ENCODE measurements around the gene MAMDC4. TPM values are rescaled to one million over a fixed set of nuclear protein-coding genes. Genes with fewer than 3 reads are reported as not detected.
"Not testable (repeated sequence)": the region's sequence is repeated elsewhere in the genome, so short reads cannot be mapped to it uniquely, and the experiment has no call there.

Gene MAMDC4
- total RNA-seq (2014; rRNA removed; shearing (Covaris generic)) = 5.5 and 7.4 TPM in 2 replicates
- 1.3 and 1.5 TPM in 2 replicates for polyA plus RNA-seq (2015; cell fraction: cytosol; rRNA removed)
- polyA plus RNA-seq (2015; cell fraction: nucleus; rRNA removed) = 50.1 and 50.4 TPM in 2 replicates

DNA sequence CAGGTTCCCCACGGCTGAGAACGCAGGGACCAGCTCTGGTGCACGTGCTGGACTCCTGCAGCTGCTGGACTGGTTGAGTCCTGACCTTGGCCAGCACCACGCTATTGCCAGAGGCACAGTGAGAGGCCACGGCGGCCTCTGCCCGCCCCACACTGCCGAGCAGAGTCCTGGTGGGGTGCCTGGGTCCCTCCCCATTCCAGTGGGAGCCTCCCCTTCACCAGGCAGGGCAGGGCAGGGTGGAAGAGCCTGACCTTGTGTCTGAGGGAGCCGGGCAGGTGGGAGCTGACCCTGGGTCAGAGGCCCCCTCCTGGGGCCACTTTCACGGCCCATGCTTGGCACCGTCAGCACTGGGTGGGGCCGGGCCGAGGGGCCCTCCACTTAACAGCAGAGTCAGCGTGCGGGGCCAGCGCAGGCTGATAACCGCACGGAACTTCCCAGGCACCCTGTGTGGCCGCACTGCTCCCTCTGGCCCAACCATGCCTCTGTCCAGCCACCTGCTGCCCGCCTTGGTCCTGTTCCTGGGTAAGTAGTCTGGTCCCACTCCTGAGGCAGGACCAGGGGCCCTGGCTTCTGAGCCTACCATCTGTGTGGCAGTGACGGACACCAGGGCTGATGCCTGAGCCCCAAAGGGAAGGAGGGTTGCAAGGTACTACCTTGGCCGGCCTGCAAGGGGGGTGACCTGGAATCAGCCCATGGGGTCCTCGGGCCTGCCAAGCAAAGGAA lies at the start of gene MAMDC4:
TSS of gene MAMDC4 (plus strand) at position 406 of the 723 bp plus-strand sequence. CDS start at position 477, 71 bp downstream.
- no peak for DNase-seq (ENCODE audit: low read depth)

DNA sequence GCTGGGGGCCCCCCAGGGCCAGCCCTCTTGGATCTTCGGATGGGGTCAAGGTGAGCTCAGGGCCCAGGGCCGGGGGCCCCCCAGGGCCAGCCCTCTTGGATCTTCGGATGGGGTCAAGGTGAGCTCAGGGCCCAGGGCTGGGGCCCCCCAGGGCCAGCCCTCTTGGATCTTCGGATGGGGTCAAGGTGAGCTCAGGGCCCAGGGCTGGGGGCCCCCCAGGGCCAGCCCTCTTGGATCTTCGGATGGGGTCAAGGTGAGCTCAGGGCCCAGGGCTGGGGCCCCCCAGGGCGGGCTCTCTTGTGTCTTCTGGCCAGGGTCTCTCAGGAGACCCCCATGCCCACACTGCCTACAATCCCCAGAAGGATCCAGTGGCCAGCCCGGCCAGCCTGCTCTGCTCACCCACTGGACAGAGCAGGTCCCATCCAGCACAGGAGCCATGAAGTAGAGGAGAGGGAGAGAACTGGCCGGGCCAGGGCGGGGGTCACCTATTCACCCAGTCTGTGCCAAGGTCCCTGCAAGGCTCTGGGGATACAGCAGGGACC lies 49.1 kb upstream of the MAMDC4 start:
- not testable (repeated sequence) for DNase-seq (ENCODE audit: low read depth)

DNA sequence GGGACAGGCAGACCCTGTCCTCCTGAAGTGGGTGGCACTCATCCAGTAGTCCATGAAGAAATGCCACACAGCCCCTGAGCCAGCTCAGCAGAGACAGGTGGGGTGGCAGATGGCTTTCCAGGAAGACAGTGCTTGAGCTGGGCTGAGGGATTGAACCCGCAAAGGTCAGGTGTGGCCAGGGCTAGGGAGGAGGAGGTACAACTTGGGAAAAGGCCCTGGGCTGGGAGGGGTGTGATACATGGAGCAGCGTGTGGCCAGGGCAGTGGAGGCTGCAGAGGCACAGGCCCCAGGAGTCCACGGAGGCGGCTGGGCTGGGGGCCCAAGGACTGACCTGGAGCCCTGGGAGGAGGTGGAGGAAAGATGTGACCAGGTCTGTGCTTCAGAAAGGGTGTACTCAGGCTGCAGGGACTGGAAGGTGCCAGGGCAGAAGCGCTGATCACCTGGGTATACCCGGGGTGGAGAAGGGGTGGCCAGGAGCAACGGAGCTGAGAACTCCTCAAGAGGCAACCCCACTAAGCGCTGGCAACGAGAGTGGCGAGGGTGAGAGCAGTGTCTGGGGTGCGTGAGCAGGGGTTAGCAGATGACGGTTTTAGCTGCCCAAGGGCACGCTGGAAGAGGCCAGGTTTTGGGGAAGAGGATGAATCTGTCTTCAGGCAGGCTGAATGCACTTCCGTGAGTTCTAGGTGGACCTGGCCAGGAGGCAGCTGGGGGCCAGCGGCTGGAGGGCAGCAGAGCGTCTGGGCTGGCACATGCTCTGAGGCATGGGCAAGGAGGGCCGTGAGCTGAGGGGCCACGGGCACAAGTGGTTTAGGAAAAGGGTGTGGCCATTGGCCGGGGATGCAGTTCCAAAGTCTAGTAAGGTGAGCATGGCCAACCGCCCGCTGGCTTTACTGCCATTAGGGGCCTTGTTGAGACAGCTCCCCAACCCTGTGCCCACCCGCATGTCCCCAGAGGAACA lies 48.3 kb upstream of the MAMDC4 start:
- DNase-seq (ENCODE audit: low read depth) = no peak

DNA sequence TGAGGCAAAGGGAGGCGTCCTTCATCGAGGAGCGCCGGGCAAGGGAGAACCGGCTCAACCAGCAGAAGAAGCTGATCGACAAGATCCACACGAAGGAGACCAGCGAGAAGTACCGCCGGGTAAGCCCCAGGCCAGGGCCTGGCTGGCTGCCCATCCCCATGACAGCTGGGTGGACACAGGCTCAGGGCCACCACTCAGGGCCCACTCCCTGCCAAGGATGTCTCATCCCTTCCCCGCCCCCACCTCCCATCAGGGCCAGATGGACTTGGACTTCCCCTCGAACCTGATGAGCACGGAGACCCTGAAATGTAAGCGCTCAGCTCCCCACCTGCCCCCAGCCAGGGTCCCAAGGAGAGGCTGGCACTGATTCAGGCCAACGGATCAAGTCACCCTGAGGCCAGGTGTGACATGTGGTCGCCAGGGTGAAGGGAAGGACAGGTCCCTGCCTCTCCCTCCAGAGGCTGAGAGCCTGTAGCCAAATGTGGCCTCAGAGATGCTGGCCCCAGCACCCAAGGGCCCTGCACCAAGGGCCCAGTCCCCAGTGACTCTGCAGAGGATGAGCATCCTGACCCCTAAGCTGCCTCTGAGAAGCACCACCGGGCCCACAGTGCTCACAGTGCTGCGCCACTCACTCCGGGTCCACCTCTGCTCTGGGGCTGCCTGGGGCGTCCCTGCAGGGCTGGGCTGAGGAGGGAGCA lies 47.5 kb upstream of the MAMDC4 start:
- DNase-seq (ENCODE audit: low read depth) = no peak

GRCh38 chr9:136805207-136805740 lies 46.9 kb upstream of the MAMDC4 start:
- DNase-seq (ENCODE audit: low read depth) = no peak

DNA sequence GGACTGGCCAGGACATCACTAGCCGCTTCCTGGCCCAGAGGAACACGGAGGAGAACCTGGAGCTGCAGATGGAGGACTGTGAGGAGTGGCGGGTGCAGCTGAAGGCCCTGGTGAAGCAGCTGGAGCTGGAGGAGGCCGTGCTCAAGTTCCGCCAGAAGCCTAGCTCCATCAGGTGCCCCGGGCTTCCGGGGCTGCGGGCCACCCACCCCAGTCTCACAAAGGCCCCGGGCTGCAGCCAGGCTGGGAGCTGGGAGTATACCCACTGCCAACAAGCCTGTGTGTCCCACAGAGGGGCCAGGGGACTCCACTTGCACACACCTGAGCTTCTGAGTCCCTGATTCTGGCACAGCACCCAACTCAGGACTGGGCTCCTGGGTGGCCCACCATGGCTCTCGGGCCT lies 46.1 kb upstream of the MAMDC4 start:
- DNase-seq (ENCODE audit: low read depth) = no peak

DNA sequence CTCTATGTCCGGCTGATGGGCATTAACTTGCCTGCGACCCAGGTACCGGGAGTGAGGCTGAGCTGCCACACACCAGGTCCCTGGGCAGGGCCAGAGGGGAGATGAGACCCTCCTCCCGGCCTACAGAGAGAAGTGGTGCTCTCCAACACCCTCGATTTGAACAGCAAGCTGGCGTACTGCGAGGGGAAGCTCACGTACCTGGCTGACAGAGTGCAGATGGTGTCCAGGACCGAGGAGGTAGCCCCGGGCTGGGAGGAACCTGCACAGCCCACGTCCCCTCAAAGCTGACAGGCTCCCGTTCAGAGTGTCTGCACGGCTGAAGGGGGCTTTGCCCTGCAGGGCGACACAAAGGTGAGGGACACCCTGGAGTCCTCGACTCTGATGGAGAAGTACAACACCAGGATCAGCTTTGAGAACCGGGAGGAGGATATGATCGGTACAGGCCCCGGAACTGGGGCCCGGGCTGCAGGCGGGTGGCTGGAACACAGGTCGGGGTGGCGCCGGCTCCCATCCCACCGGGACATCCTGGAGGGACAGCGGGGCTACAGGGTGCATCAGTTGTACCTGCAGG lies 45.4 kb upstream of the MAMDC4 start:
- no peak for DNase-seq (ENCODE audit: low read depth)

- peak; percentile 55 for DNase-seq (ENCODE audit: low read depth)
Measured at GRCh38 chr9:136807281-136808074, 44.7 kb upstream of the MAMDC4 start, which contains the start of gene RABL6. Gene RABL6 (plus strand): TSS chr9:136807948. CDS start chr9:136808197, 249 bp downstream.

GRCh38 chr9:136808075-136808805 lies 43.9 kb upstream of the MAMDC4 start:
- no peak for DNase-seq (ENCODE audit: low read depth)

- no peak for DNase-seq (ENCODE audit: low read depth)
Measured at GRCh38 chr9:136808806-136809158, 43.4 kb upstream of the MAMDC4 start.

DNA sequence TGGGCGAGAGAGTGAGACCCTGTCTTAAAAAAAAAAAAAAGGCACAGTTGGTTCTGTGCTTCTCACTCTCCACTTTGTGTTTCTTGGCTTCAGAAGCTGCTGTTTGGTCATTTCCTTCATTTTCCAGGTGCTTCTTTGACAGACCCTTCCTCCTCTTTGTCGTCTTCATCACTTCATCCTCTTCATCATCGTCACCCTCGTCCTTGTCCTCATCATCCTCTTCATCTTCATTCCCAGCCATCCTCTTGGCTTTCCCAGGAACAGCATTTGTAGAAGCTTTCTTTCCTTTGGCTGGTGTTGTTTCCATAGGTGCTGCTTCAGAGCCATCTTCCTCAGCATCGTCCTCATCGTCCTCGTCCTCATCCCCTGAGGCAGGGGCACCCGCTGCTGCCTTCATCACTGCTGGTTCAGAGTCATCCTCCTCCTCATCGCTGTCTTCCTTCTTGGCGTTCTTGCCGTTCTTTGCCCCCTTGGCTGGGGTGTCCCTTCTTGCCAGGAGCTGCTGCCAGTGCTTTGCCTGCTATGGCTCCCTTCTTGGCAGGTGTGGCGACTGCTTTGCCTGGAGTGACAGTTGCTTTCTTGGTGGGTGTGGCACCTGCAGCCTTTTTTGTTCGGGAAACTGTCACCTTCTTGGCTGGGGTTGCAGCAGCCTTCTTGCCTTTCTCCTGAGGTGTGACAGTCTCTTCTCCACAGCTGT lies 37.3 kb upstream of the MAMDC4 start:
- no peak for DNase-seq (ENCODE audit: low read depth)

DNA sequence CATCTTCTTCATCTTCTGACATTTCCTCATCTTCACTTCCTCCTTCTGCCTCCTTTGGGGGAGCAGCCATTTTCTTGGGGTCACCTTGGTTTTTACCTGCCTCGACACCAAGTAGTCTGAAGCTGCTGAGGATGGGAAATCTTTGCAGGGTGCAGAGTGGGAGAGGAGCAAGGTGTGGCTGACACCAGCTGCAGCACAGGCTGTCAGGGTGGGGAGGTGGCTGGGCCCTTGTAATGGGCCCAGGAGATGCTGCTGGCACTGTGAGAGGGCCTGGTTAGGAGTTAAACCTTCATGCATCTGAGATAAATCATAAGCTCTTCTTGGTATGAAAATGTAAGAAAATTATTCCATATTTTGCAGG lies 36.7 kb upstream of the MAMDC4 start:
- no peak for DNase-seq (ENCODE audit: low read depth)

DNA sequence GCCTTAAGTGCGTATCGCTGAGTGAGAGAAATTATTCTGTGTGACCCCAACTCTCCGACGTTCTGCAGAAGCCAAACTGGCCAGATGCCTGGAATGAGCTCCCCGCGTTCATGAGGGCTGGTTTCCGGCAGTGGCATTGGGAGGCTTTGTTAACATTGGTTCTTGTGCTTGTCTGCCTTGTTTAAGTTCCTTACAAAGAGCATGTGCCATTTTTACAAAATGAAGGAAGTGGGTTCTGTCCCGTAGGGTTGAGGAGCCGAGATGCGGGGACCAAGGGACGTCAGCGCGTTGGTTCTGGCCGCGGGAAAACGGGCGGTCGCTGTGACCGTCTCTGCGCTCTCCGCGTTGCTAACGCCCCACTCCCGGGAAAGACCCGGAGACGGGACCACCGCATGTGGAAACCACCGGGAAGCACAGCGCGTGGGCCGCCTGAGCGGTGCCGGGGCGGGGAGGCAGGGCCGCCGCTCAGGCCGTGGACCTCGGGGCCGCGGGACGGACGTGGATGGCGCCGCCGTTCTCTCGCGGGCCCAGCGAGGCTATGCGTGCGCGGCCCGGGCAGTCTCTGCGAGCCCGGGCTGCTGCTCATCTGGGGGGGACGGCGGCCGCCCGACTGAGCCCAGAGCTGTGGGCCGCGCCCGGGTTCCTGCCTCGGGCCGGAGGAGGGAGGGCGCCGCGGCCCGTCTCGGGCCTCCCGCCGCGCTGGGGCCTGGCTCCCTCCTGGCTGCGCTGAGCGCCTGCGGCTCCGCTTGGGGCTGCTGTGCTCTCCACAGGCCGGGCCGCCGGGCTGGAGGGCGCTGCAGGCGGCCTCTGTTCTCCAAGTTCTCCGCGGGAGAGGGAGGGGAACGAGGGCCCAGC lies 30.9 kb upstream of the MAMDC4 start:
- DNase-seq (ENCODE audit: low read depth) = no peak

- DNase-seq (ENCODE audit: low read depth) = no peak
Measured at GRCh38 chr9:136821826-136822544, 30.2 kb upstream of the MAMDC4 start.

DNA sequence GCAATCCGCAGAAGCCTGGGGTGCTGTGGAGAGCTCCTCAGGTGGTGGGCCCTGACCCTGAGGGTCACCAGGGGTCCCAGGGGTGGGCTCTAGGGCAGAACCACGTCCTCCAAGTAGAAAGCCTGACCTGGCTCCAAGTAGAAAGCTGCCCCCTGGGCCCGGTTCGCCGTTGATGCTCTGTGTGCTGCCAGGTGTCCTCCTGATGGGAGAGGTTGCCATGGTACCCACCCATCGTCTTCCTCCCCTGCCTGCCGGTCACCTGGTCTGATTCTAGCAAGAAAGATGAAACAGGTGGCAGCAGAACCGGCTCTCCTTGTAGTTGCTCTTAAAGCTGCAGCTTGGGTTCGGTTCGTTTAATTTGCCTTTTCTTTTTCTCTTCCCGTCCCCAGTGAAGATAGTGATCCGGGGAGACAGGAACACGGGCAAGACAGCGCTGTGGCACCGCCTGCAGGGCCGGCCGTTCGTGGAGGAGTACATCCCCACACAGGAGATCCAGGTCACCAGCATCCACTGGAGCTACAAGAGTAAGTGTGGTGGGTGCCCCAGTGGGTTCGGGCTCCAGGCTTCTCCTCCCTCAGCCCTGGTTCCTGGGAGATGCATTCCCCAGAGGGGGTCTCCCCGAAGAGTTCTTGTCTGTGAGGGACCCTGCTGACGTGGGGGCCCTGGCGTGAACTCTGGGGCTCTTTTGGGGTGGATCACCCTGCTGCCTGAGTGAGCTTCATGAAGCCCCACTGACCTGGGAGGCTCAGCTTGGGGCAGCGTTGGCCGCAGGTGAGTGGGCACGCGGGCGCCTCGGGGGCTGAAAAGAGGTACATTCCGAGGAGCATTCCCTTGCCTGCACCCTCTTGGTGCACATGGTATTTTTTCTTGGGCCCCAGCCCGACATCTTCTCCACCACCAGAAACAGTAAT lies 28.8 kb upstream of the MAMDC4 start:
- no peak for DNase-seq (ENCODE audit: low read depth)

Data from HT1080 (cell line).